22Rv1 (cell line): Measurements from ENCODE around the gene RBPJL.

Experiments used
- CTCF ChIP-seq: fragments of 450-650 bp; IDR thresholded peaks from 2 replicates; pipeline ENCODE4 v1.5.1; 2017; ENCODE audit warnings: mild to moderate bottlenecking
- ZFX ChIP-seq: fragments of 450-650 bp; IDR thresholded peaks from 2 replicates; pipeline ENCODE4 v1.6.1; 2017; ENCODE audit warnings: antibody characterized with exemption, borderline replicate concordance

DNA sequence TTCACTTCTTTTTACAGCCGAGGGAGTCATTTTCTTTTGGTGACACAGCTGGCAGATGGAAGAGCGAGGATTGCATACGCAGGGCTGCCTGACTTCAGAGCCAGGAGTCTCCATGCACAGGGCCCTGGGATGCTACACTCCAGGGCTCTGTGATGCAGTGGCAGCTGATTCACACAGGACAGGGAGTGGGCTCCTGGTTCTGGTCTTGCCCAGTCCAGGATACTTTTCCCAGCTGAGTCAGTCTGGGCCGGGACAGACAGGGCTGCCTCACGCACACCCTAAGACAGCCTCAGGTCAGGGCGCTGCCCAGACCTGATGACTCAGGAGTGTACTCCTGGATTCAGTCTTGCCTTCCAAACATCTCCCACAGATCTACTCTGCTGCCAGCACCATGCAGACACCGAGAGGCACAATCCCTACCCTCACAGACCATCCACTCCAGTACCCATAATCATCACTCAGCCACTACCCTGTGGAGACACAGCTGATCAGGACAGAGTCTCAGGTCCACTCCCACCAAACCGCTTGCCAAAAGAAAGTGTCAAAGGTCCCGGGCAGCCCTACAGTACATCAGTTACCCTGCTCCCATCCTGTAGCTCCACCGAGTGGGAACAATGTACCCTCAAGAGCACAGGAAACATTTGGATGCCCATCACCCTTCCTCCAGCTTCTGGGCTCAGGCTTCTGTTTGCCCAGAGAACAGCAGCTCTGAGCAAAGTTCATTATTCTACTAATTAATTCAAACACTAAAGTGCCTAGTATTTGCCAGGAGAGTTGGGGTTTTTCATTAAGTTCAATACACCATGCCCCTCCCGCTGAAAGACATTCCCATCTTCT lies 30.1 kb downstream of the RBPJL start:
- TF ChIP-seq CTCF (no peak), ZFX (no peak)
